GM18499 (cell line): ENCODE results near the gene COMMD10.

Source experiments
- ATAC-seq: cut with Tn5 transposase; IDR thresholded peaks from one replicate; pipeline ENCODE4 v1.9.1; 2021; ENCODE audit warnings: moderate number of reproducible peaks; ENCODE audit not compliant: insufficient read depth, unreplicated experiment

COMMD10 gene

DNA sequence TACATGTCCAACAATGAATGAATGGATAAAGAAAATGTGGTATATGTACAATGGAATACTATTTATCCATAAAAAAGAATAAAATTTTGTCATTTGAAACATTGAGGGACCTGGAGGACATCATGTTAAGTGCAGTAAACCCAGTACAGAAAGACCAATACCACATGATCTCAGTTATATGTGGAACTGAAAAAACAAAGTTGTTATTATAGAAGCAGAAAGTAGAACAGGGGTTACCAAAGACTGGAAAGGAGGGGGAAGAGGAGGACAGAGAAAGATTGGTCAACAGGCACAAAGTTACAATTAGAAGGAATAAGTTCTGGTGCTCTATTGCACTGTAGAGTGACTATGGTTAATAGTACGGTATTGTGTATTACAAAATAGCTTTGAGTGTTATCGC, 256.0 kb downstream of the COMMD10 start:
- peak; percentile 79 for ATAC-seq
